ENCODE results near the gene TNK2. TPM values are rescaled to one million over a fixed set of nuclear protein-coding genes. Genes with fewer than 3 reads are reported as not detected.

Gene TNK2
- total RNA-seq, 2 experiments from 2014 or later, result 110 to 127 TPM

GRCh38 chr3:195881276-195881988 lies 26.9 kb downstream of the TNK2 start:
- no peak for DNase-seq
- Mint-ChIP-seq H3K36me3 (ENCODE audit: low read depth) (peaks cover 26% of the 10 kb centered on the region), H3K4me1 (ENCODE audit: low read depth) (no peaks in the 10 kb centered on the region), H3K4me3 (no peak overlapping the region), H3K27ac (no peak overlapping the region), H3K27me3 (ENCODE audit: low read depth) (no peaks in the 10 kb centered on the region), H3K9me3 (ENCODE audit: insufficient read depth) (no peaks in the 10 kb centered on the region)
- ChIA-PET POLR2A (no interaction called here), CTCF (no interaction called here)
- ATAC-seq, result no peak

- Mint-ChIP-seq H3K36me3 (ENCODE audit: low read depth) (peaks cover 25% of the 10 kb centered on the region), H3K27me3 (ENCODE audit: low read depth) (no peaks in the 10 kb centered on the region), H3K4me1 (ENCODE audit: low read depth) (no peaks in the 10 kb centered on the region), H3K9me3 (ENCODE audit: insufficient read depth) (no peaks in the 10 kb centered on the region), H3K4me3 (no peak overlapping the region), H3K27ac (no peak overlapping the region)
- POLR2A ChIA-PET, result no interaction called here
- DNase-seq, result no peak
- CTCF ChIA-PET, result no interaction called here
- no peak for ATAC-seq
Observed at GRCh38 chr3:195880037-195880431, 28.3 kb downstream of the TNK2 start.

GRCh38 chr3:195879416-195880036 lies 28.8 kb downstream of the TNK2 start:
- ATAC-seq (no peak), DNase-seq (no peak)
- Mint-ChIP-seq H3K27me3 (ENCODE audit: low read depth) (no peaks in the 10 kb centered on the region), H3K4me3 (no peak overlapping the region), H3K9me3 (ENCODE audit: insufficient read depth) (no peaks in the 10 kb centered on the region), H3K4me1 (ENCODE audit: low read depth) (no peaks in the 10 kb centered on the region), H3K36me3 (ENCODE audit: low read depth) (peaks cover 23% of the 10 kb centered on the region), H3K27ac (peak overlapping the region; percentile 40)
- ChIA-PET POLR2A (no interaction called here), CTCF (no interaction called here)

GRCh38 chr3:195878424-195879274 lies 29.7 kb downstream of the TNK2 start:
- no peak for DNase-seq
- ATAC-seq, result no peak
- Mint-ChIP-seq H3K36me3 (ENCODE audit: low read depth) (peaks cover 19% of the 10 kb centered on the region), H3K27me3 (ENCODE audit: low read depth) (no peaks in the 10 kb centered on the region), H3K9me3 (ENCODE audit: insufficient read depth) (no peaks in the 10 kb centered on the region), H3K4me3 (no peak overlapping the region), H3K4me1 (ENCODE audit: low read depth) (no peaks in the 10 kb centered on the region), H3K27ac (no peak overlapping the region)
- POLR2A ChIA-PET, result no interaction called here
- CTCF ChIA-PET, result interaction anchor here (1.1 kb wide), 1 partner anchor 19 kb away, joined by 4 read pairs; no protein-coding TSS in a partner anchor

- Mint-ChIP-seq H3K36me3 (ENCODE audit: low read depth) (peaks cover 16% of the 10 kb centered on the region), H3K9me3 (ENCODE audit: insufficient read depth) (no peaks in the 10 kb centered on the region), H3K4me3 (no peak overlapping the region), H3K27me3 (ENCODE audit: low read depth) (no peaks in the 10 kb centered on the region), H3K27ac (no peak overlapping the region), H3K4me1 (ENCODE audit: low read depth) (no peaks in the 10 kb centered on the region)
- POLR2A ChIA-PET, result no interaction called here
- ATAC-seq, result no peak
- CTCF ChIA-PET, result interaction anchor here (1.1 kb wide), 1 partner anchor 18 kb away, joined by 4 read pairs; no protein-coding TSS in a partner anchor
- DNase-seq, result no peak
Observed at GRCh38 chr3:195877767-195878423, 30.5 kb downstream of the TNK2 start.

- no peaks in the 10 kb centered on the region for H3K27me3 Mint-ChIP-seq (ENCODE audit: low read depth)
- ATAC-seq, result peak; percentile 25
- H3K36me3 Mint-ChIP-seq (ENCODE audit: low read depth), result peaks cover 16% of the 10 kb centered on the region
- ChIA-PET CTCF (no interaction called here), POLR2A (no interaction called here)
- H3K27ac Mint-ChIP-seq, result peak overlapping the region; percentile 32
- no peaks in the 10 kb centered on the region for H3K4me1 Mint-ChIP-seq (ENCODE audit: low read depth)
- H3K9me3 Mint-ChIP-seq (ENCODE audit: insufficient read depth), result no peaks in the 10 kb centered on the region
- no peak for DNase-seq
- no peak overlapping the region for H3K4me3 Mint-ChIP-seq
Observed at GRCh38 chr3:195877136-195877715, 31.1 kb downstream of the TNK2 start.

- no peaks in the 10 kb centered on the region for H3K27me3 Mint-ChIP-seq (ENCODE audit: low read depth)
- H3K27ac Mint-ChIP-seq, result no peak overlapping the region
- peak; percentile 18 for ATAC-seq
- H3K4me3 Mint-ChIP-seq, result no peak overlapping the region
- ChIA-PET POLR2A (no interaction called here), CTCF (no interaction called here)
- H3K36me3 Mint-ChIP-seq (ENCODE audit: low read depth), result peaks cover 14% of the 10 kb centered on the region
- no peaks in the 10 kb centered on the region for H3K9me3 Mint-ChIP-seq (ENCODE audit: insufficient read depth)
- DNase-seq, result no peak
- H3K4me1 Mint-ChIP-seq (ENCODE audit: low read depth), result no peaks in the 10 kb centered on the region
Observed at GRCh38 chr3:195876297-195877064, 31.9 kb downstream of the TNK2 start.

- H3K4me1 Mint-ChIP-seq (ENCODE audit: low read depth), result no peaks in the 10 kb centered on the region
- no peak for ATAC-seq
- H3K36me3 Mint-ChIP-seq (ENCODE audit: low read depth), result peaks cover 14% of the 10 kb centered on the region
- no peak overlapping the region for H3K4me3 Mint-ChIP-seq
- no peak for DNase-seq
- ChIA-PET CTCF (no interaction called here), POLR2A (no interaction called here)
- H3K9me3 Mint-ChIP-seq (ENCODE audit: insufficient read depth), result no peaks in the 10 kb centered on the region
- H3K27ac Mint-ChIP-seq, result no peak overlapping the region
- no peaks in the 10 kb centered on the region for H3K27me3 Mint-ChIP-seq (ENCODE audit: low read depth)
Observed at GRCh38 chr3:195875482-195876236, 32.7 kb downstream of the TNK2 start.

- H3K9me3 Mint-ChIP-seq (ENCODE audit: insufficient read depth), result no peaks in the 10 kb centered on the region
- ATAC-seq, result no peak
- no peak for DNase-seq
- peaks cover 10% of the 10 kb centered on the region for H3K36me3 Mint-ChIP-seq (ENCODE audit: low read depth)
- H3K27me3 Mint-ChIP-seq (ENCODE audit: low read depth), result no peaks in the 10 kb centered on the region
- H3K27ac Mint-ChIP-seq, result no peak overlapping the region
- H3K4me1 Mint-ChIP-seq (ENCODE audit: low read depth), result no peaks in the 10 kb centered on the region
- ChIA-PET CTCF (no interaction called here), POLR2A (no interaction called here)
- no peak overlapping the region for H3K4me3 Mint-ChIP-seq
Observed at GRCh38 chr3:195873971-195874370, 34.4 kb downstream of the TNK2 start.

- H3K4me3 Mint-ChIP-seq, result no peak overlapping the region
- CTCF ChIA-PET, result no interaction called here
- POLR2A ChIA-PET, result no interaction called here
- ATAC-seq (no peak), DNase-seq (no peak)
- H3K9me3 Mint-ChIP-seq (ENCODE audit: insufficient read depth), result no peaks in the 10 kb centered on the region
- no peaks in the 10 kb centered on the region for H3K27me3 Mint-ChIP-seq (ENCODE audit: low read depth)
- peaks cover 9% of the 10 kb centered on the region for H3K36me3 Mint-ChIP-seq (ENCODE audit: low read depth)
- H3K4me1 Mint-ChIP-seq (ENCODE audit: low read depth), result no peaks in the 10 kb centered on the region
- no peak overlapping the region for H3K27ac Mint-ChIP-seq
Observed at GRCh38 chr3:195873281-195873887, 35.0 kb downstream of the TNK2 start.

Data from activated CD8-positive, alpha-beta T cell treated with anti-CD3 and anti-CD28 coated beads, Interleukin-2, amount 10 ng/mL, durations not matched to agents 7 days and 5 days (primary cell).